ENCODE data around the gene EHD1.

The EHD1 gene

GRCh38 chr11:64858467-64859263 is 19.8 kb downstream of the EHD1 start:
- Histone ChIP-seq H3K9me3 (ENCODE audit: insufficient read depth, low read length) (no peaks in the 10 kb centered on the region), H4K20me1 (ENCODE audit: low read depth, low read length) (no peaks in the 10 kb centered on the region), H3K9ac (ENCODE audit: low read length) (peak overlapping the region; percentile 52), H3K9me2 (replicated peaks; ENCODE audit: insufficient read depth, low read length) (no peaks in the 10 kb centered on the region), H3K27ac (ENCODE audit: low read depth, low read length) (peak overlapping the region; percentile 93), H3K79me2 (ENCODE audit: insufficient read depth, low read length) (peaks cover 55% of the 10 kb centered on the region), H3K27me3 (ENCODE audit: low read length) (no peaks in the 10 kb centered on the region), H2AFZ (ENCODE audit: low read depth, low read length, severe bottlenecking) (no peak overlapping the region), H3K36me3 (ENCODE audit: low read length) (peaks cover 8% of the 10 kb centered on the region; the same call in 1 of the 2 replicates), H3K4me2 (ENCODE audit: low read depth, low read length, poor library complexity, severe bottlenecking) (peak overlapping the region; percentile 57), H3F3A (ENCODE audit: insufficient read depth) (peaks cover 51% of the 10 kb centered on the region), H3K4me3 (ENCODE audit: insufficient read depth, low read length, poor library complexity, severe bottlenecking) (no peak overlapping the region)
- TF ChIP-seq EZH2phosphoT487 (conservative IDR thresholded peaks at IDR 0.05; ENCODE audit: low read length) (no peak), CTCF (IDR thresholded peaks at IDR 0.05; ENCODE audit: insufficient read depth, low read length, poor library complexity, severe bottlenecking) (no peak)

GRCh38 chr11:64857485-64857884 is 20.9 kb downstream of the EHD1 start:
- Histone ChIP-seq H3K79me2 (ENCODE audit: insufficient read depth, low read length) (peaks cover 44% of the 10 kb centered on the region), H3K9ac (ENCODE audit: low read length) (no peak overlapping the region), H3K9me2 (replicated peaks; ENCODE audit: insufficient read depth, low read length) (no peaks in the 10 kb centered on the region), H3K36me3 (ENCODE audit: low read length) (peaks cover 8% of the 10 kb centered on the region; the same call in 1 of the 2 replicates), H3K4me2 (ENCODE audit: low read depth, low read length, poor library complexity, severe bottlenecking) (no peak overlapping the region), H3K27ac (ENCODE audit: low read depth, low read length) (peak overlapping the region; percentile 23), H3K4me3 (ENCODE audit: insufficient read depth, low read length, poor library complexity, severe bottlenecking) (no peak overlapping the region), H3K27me3 (ENCODE audit: low read length) (no peaks in the 10 kb centered on the region), H2AFZ (ENCODE audit: low read depth, low read length, severe bottlenecking) (no peak overlapping the region), H4K20me1 (ENCODE audit: low read depth, low read length) (no peaks in the 10 kb centered on the region), H3K9me3 (ENCODE audit: insufficient read depth, low read length) (no peaks in the 10 kb centered on the region), H3F3A (ENCODE audit: insufficient read depth) (peaks cover 59% of the 10 kb centered on the region)
- TF ChIP-seq CTCF (IDR thresholded peaks at IDR 0.05; ENCODE audit: insufficient read depth, low read length, poor library complexity, severe bottlenecking), result no peak
- TF ChIP-seq EZH2phosphoT487 (conservative IDR thresholded peaks at IDR 0.05; ENCODE audit: low read length), result no peak

- Histone ChIP-seq H3K9ac (ENCODE audit: low read length) (no peak overlapping the region), H3K36me3 (ENCODE audit: low read length) (peaks cover 8% of the 10 kb centered on the region; the same call in 1 of the 2 replicates), H3K27ac (ENCODE audit: low read depth, low read length) (peak overlapping the region; percentile 45)
Observed at GRCh38 chr11:64856382-64857227, 21.8 kb downstream of the EHD1 start.

More at GRCh38 chr11:64856382-64857227, 21.8 kb downstream of the EHD1 start:
- H3K9me2 ChIP-seq (replicated peaks; ENCODE audit: insufficient read depth, low read length), result no peaks in the 10 kb centered on the region
- H3K4me3 ChIP-seq (ENCODE audit: insufficient read depth, low read length, poor library complexity, severe bottlenecking), result no peak overlapping the region
- H4K20me1 ChIP-seq (ENCODE audit: low read depth, low read length), result no peaks in the 10 kb centered on the region
- H3K27me3 ChIP-seq (ENCODE audit: low read length), result no peaks in the 10 kb centered on the region
- H3K79me2 ChIP-seq (ENCODE audit: insufficient read depth, low read length), result peaks cover 35% of the 10 kb centered on the region
- peaks cover 59% of the 10 kb centered on the region for H3F3A ChIP-seq (ENCODE audit: insufficient read depth)
- TF ChIP-seq CTCF (IDR thresholded peaks at IDR 0.05; ENCODE audit: insufficient read depth, low read length, poor library complexity, severe bottlenecking), result no peak
- TF ChIP-seq EZH2phosphoT487 (conservative IDR thresholded peaks at IDR 0.05; ENCODE audit: low read length), result no peak
- H3K9me3 ChIP-seq (ENCODE audit: insufficient read depth, low read length), result no peaks in the 10 kb centered on the region
- no peak overlapping the region for H2AFZ ChIP-seq (ENCODE audit: low read depth, low read length, severe bottlenecking)
- no peak overlapping the region for H3K4me2 ChIP-seq (ENCODE audit: low read depth, low read length, poor library complexity, severe bottlenecking)

Data from SU-DHL-6 (cell line).